Endothelial cell of umbilical vein (primary cell): Measurements from ENCODE around the gene ANAPC5.

Experiments
- CTCF ChIP-seq, 2 donors: IDR thresholded peaks; 1 replicate in 1 of 2; 2 replicates in 1 of 2; pipeline ENCODE4 v1.5.1; 2011; ENCODE audit warnings: low read length in 2 of 2, mild to moderate bottlenecking in 2 of 2, moderate library complexity in 2 of 2, control low read depth in 1 of 2, inconsistent platforms in 1 of 2, low read depth in 1 of 2; ENCODE audit not compliant: insufficient read depth in 1 of 2; ENCODE audit errors: extremely low read depth in 1 of 2
- POLR2A ChIP-seq: IDR thresholded peaks from 2 replicates; pipeline ENCODE4 v1.6.1; 2012; ENCODE audit warnings: low read depth, mild to moderate bottlenecking, control low read depth, low read length
- POLR2AphosphoS5 ChIP-seq: IDR thresholded peaks from 2 replicates; pipeline ENCODE4 v1.6.1; 2012; ENCODE audit warnings: low read depth, mild to moderate bottlenecking, control low read depth, low read length, moderate library complexity; ENCODE audit not compliant: insufficient read depth

DNA sequence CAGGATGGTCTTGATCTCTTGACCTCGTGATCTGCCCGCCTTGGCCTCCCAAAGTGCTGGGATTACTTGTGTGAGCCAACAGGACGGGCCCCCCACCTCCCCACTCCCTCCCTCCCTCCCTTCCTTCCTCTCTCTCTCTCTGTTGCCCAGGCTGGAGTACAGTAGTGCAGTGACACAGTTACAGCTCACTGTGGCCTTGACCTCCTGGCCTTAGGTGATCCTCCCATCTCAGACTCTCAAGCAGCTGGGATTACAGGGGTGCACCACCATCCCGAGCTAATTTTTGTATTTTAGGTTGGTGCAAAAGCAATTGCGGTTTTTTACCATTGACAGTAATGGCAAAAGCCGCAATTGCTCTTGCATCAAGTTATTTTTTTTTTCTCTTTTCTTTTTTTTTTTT, 19.2 kb upstream of the ANAPC5 start:
- no peak for TF ChIP-seq POLR2A
- TF ChIP-seq CTCF (IDR thresholded peaks at IDR 0.05; ENCODE audit: extremely low read depth in 1 of 2, insufficient read depth in 1 of 2, low read depth in 1 of 2, low read length in 2 of 2): no peak
- TF ChIP-seq POLR2AphosphoS5: no peak
